ENCODE data around the gene IFNG.

IFNG gene

GRCh38 chr12:68166317-68166831 is 6.8 kb upstream of the IFNG start:
- no peak for TF ChIP-seq SIN3A (IDR thresholded peaks at IDR 0.05; ENCODE audit: borderline replicate concordance, insufficient read depth, low read length)
- no peak for TF ChIP-seq TAF1 (IDR thresholded peaks at IDR 0.05; ENCODE audit: borderline replicate concordance, insufficient read depth, low read length)
- no peak for TF ChIP-seq POLR2AphosphoS5 (IDR thresholded peaks at IDR 0.05; ENCODE audit: low read depth, low read length)
- no peak for TF ChIP-seq FOXP2 (optimal IDR thresholded peaks at IDR 0.05; ENCODE audit: borderline replicate concordance, extremely low read depth, extremely low read length, insufficient read depth)
- no peak for TF ChIP-seq REST (IDR thresholded peaks at IDR 0.05; ENCODE audit: insufficient read depth in 1 of 2, low read depth in 2 of 2, low read length in 2 of 2)

GRCh38 chr12:68163560-68164081 is 4.1 kb upstream of the IFNG start:
- TF ChIP-seq SIN3A (IDR thresholded peaks at IDR 0.05; ENCODE audit: borderline replicate concordance, insufficient read depth, low read length) (no peak), REST (IDR thresholded peaks at IDR 0.05; ENCODE audit: insufficient read depth in 1 of 2, low read depth in 2 of 2, low read length in 2 of 2) (no peak), FOXP2 (optimal IDR thresholded peaks at IDR 0.05; ENCODE audit: borderline replicate concordance, extremely low read depth, extremely low read length, insufficient read depth) (no peak), POLR2AphosphoS5 (IDR thresholded peaks at IDR 0.05; ENCODE audit: low read depth, low read length) (no peak), TAF1 (IDR thresholded peaks at IDR 0.05; ENCODE audit: borderline replicate concordance, insufficient read depth, low read length) (no peak)

- TF ChIP-seq REST (IDR thresholded peaks at IDR 0.05; ENCODE audit: insufficient read depth in 1 of 2, low read depth in 2 of 2, low read length in 2 of 2): no peak
- TF ChIP-seq POLR2AphosphoS5 (IDR thresholded peaks at IDR 0.05; ENCODE audit: low read depth, low read length): no peak
- TF ChIP-seq TAF1 (IDR thresholded peaks at IDR 0.05; ENCODE audit: borderline replicate concordance, insufficient read depth, low read length): no peak
- no peak for TF ChIP-seq SIN3A (IDR thresholded peaks at IDR 0.05; ENCODE audit: borderline replicate concordance, insufficient read depth, low read length)
- no peak for TF ChIP-seq FOXP2 (optimal IDR thresholded peaks at IDR 0.05; ENCODE audit: borderline replicate concordance, extremely low read depth, extremely low read length, insufficient read depth)
Measured at GRCh38 chr12:68162374-68162773, 2.8 kb upstream of the IFNG start.

GRCh38 chr12:68158432-68158831 is 1.1 kb downstream of the IFNG start:
- TF ChIP-seq POLR2AphosphoS5 (IDR thresholded peaks at IDR 0.05; ENCODE audit: low read depth, low read length) (no peak), TAF1 (IDR thresholded peaks at IDR 0.05; ENCODE audit: borderline replicate concordance, insufficient read depth, low read length) (no peak), SIN3A (IDR thresholded peaks at IDR 0.05; ENCODE audit: borderline replicate concordance, insufficient read depth, low read length) (no peak), REST (IDR thresholded peaks at IDR 0.05; ENCODE audit: insufficient read depth in 1 of 2, low read depth in 2 of 2, low read length in 2 of 2) (no peak), FOXP2 (optimal IDR thresholded peaks at IDR 0.05; ENCODE audit: borderline replicate concordance, extremely low read depth, extremely low read length, insufficient read depth) (no peak)
